ENCODE measurements around the gene GPI.

- no peak for TF ChIP-seq CTCF (IDR thresholded peaks at IDR 0.05)
- no peak for TF ChIP-seq POLR2A (IDR thresholded peaks at IDR 0.05)
These were observed 28.0 kb downstream of the GPI start for GRCh38 chr19:34393031-34393430.

Data from ovary (tissue), 3 donors.